ENCODE measurements around the gene ATAD2B.

DNA sequence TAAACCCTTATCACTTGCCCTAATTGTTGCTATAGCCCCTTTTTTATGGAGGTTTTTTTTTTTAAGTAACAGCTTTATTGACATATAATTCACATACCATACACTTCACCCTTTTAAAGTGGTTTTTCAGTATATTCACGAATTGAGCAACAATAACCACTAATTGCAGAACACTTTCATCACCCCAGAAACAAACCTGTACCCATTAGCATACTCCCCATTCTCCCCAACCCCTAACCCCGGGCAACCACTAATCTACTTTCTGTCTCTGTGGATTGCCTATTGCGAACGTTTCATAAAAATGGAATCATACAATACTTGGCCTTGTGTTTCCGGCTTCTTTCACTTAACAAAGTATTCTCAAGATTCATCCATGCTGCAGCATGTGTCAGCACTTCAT lies 213.6 kb downstream of the ATAD2B start:
- no peak for TF ChIP-seq POLR2A (IDR thresholded peaks at IDR 0.05; ENCODE audit: low read length)
- TF ChIP-seq GATA1 (IDR thresholded peaks at IDR 0.05; ENCODE audit: low read depth, low read length) = no peak

Data from erythroblast (primary cell).